Transverse colon (tissue), 4 donors: ENCODE results near the gene RIT2. TPM values are rescaled to one million over a fixed set of nuclear protein-coding genes. Genes with fewer than 3 reads are reported as not detected.

ENCODE experiments used
- DNase-seq: peaks from one replicate; pipeline ENCODE4 v3.0.0-alpha.2; 2019
- H3K27ac ChIP-seq, 4 donors: fragments of 200-600 bp; sonication (generic); 2 replicates each; pipeline ENCODE4 v1.5.1; 2016 to 2018; ENCODE audit warnings: inconsistent platforms in 4 of 4
- H3K27me3 ChIP-seq: fragments of 200-600 bp; sonication (generic); 2 replicates; pipeline ENCODE4 v1.5.1; 2017; ENCODE audit warnings: inconsistent platforms
- H3K36me3 ChIP-seq, 4 donors: fragments of 200-600 bp; sonication (generic); 2 replicates each; pipeline ENCODE4 v1.5.1; 2017 to 2019; ENCODE audit warnings: inconsistent platforms in 4 of 4
- H3K4me1 ChIP-seq, 4 donors: fragments of 200-600 bp; sonication (generic); 2 replicates each; pipeline ENCODE4 v1.5.1; 2017 to 2020; ENCODE audit warnings: inconsistent platforms in 4 of 4
- H3K4me3 ChIP-seq, 4 donors: fragments of 200-600 bp; sonication (generic); 1 replicate in 1 of 4; 2 replicates in 3 of 4; pipeline versions ENCODE4 v1.5.1 to v1.6.1; 2017 to 2019; ENCODE audit warnings: inconsistent platforms in 4 of 4
- H3K9me3 ChIP-seq, 2 donors: fragments of 200-600 bp; sonication (generic); 2 replicates each; pipeline ENCODE4 v1.5.1; 2017 to 2019; ENCODE audit warnings: inconsistent platforms in 2 of 2
- CTCF ChIP-seq, 5 experiments: fragments of 200-600 bp in 3 of 5; fragments of 450-650 bp in 2 of 5; sonication (generic) in 3 of 5; IDR thresholded peaks; 1 replicate in 2 of 5; 2 replicates in 3 of 5; pipeline ENCODE4 v1.5.1; 2016 to 2017; ENCODE audit warnings: antibody characterized with exemption in 5 of 5, inconsistent platforms in 3 of 5, mild to moderate bottlenecking in 2 of 5, moderate library complexity in 1 of 5
- EP300 ChIP-seq: sonication (generic); formaldehyde crosslinking; IDR thresholded peaks from one replicate; pipeline ENCODE4 v1.6.1; 2017; ENCODE audit warnings: antibody characterized with exemption, low read depth
- POLR2A ChIP-seq: fragments of 450-650 bp; IDR thresholded peaks from one replicate; pipeline ENCODE4 v1.6.1; 2016; ENCODE audit warnings: antibody characterized with exemption, mild to moderate bottlenecking, moderate library complexity
- POLR2AphosphoS5 ChIP-seq, 3 donors: sonication (generic); formaldehyde crosslinking; IDR thresholded peaks; one replicate each; pipeline ENCODE4 v1.6.1; 2016; ENCODE audit warnings: antibody characterized with exemption in 3 of 3
- WGBS, 2 donors: methylation state at CpG; one replicate each; pipeline ENCODE4 v1.1.5; 2018; ENCODE audit warnings: low coverage in 1 of 2; 5-methylcytosine and 5-hydroxymethylcytosine counted together
- in situ Hi-C, 4 donors: fragments of 200-750 bp; cut with MboI; loops; one replicate each; pipeline versions ENCODE4 v1.15.0 to v1.15.1; 2017; ENCODE audit warnings: low sequenced_read_pairs in 3 of 4, low pct_ligation_motif_present in 1 of 4, low pct_unique_long_range_greater_than_20kb in 1 of 4
- intact Hi-C: fragments of 100-400 bp; cut with DNase I; formaldehyde crosslinking; loops from one replicate; pipeline ENCODE4 v1.15.1; 2023; ENCODE audit warnings: low total_unique reads
- total RNA-seq, 4 donors: library from RNA; depleted of rRNA; stranded (reverse); fragments of >200 nt; gene quantifications; one replicate each; pipeline ENCODE4 v1.1.0, GENCODE V29; 2016

RIT2 gene
- not detected for total RNA-seq

- in situ Hi-C loops = no loop called here
- no peak for DNase-seq
- H3K4me3 ChIP-seq = no peak within 1 kb of the TSS
- H3K9me3 ChIP-seq = no peaks in the 10 kb centered on the region
- TF ChIP-seq CTCF (IDR thresholded peaks at IDR 0.05) (no peak), EP300 (no peak), POLR2AphosphoS5 (IDR thresholded peaks at IDR 0.05) (no peak), POLR2A (no peak)
- no peaks in the 10 kb centered on the region for H3K36me3 ChIP-seq
- H3K4me1 ChIP-seq = no peaks in the 10 kb centered on the region
- no peak within 1 kb of the TSS for H3K27ac ChIP-seq
- peaks cover 3% of the 10 kb centered on the region for H3K27me3 ChIP-seq
- intact Hi-C loops = no loop called here
- WGBS, 2 donors = 63 to 67% methylated on average over 7 to 18 of the region's 18 CpGs
These were observed at the start of gene RIT2 for GRCh38 chr18:43115076-43115921. RIT2 (minus strand) TSS chr18:43115685.

GRCh38 chr18:43161528-43161927 is 46.0 kb upstream of the RIT2 start:
- Histone ChIP-seq H3K4me1 (no peaks in the 10 kb centered on the region), H3K27ac (no peak overlapping the region), H3K27me3 (no peaks in the 10 kb centered on the region), H3K36me3 (no peaks in the 10 kb centered on the region), H3K9me3 (peaks cover 0 to 4% of the 10 kb centered on the region in 2 donors), H3K4me3 (no peak overlapping the region)
- WGBS, 2 donors = 73 to 77% methylated on average over 1 of the region's 1 CpG
- TF ChIP-seq EP300 (no peak), POLR2A (no peak), POLR2AphosphoS5 (IDR thresholded peaks at IDR 0.05) (no peak), CTCF (IDR thresholded peaks at IDR 0.05) (no peak)
- no peak for DNase-seq
- in situ Hi-C loops (no loop called here), intact Hi-C loops (no loop called here)

GRCh38 chr18:43160509-43160908 is 45.0 kb upstream of the RIT2 start:
- Histone ChIP-seq H3K36me3 (no peaks in the 10 kb centered on the region), H3K4me3 (no peak overlapping the region), H3K4me1 (no peaks in the 10 kb centered on the region), H3K27ac (no peak overlapping the region), H3K27me3 (no peaks in the 10 kb centered on the region), H3K9me3 (peaks cover 0 to 4% of the 10 kb centered on the region in 2 donors)
- no peak for TF ChIP-seq EP300
- no peak for DNase-seq
- WGBS, 2 donors = 16 to 40% methylated on average over 1 of the region's 1 CpG
- intact Hi-C loops = no loop called here
- in situ Hi-C loops = no loop called here

- Histone ChIP-seq H3K27ac (no peak overlapping the region), H3K4me3 (no peak overlapping the region), H3K4me1 (no peaks in the 10 kb centered on the region), H3K9me3 (peaks cover 0 to 4% of the 10 kb centered on the region in 2 donors), H3K27me3 (no peaks in the 10 kb centered on the region), H3K36me3 (no peaks in the 10 kb centered on the region)
- TF ChIP-seq CTCF (IDR thresholded peaks at IDR 0.05) (no peak), POLR2A (no peak), POLR2AphosphoS5 (IDR thresholded peaks at IDR 0.05) (no peak), EP300 (no peak)
- in situ Hi-C loops = no loop called here
- no peak for DNase-seq
- intact Hi-C loops = no loop called here
These were observed 44.4 kb upstream of the RIT2 start for GRCh38 chr18:43159926-43160325.
